ENCODE data around the gene KAT2A. TPM values are rescaled to one million over a fixed set of nuclear protein-coding genes. Genes with fewer than 3 reads are reported as not detected.

Gene KAT2A
- total and polyA plus RNA-seq, 10 donors, result 37.8 to 168 (median 49.5) TPM

- intact Hi-C loops (cut with DNase I; ENCODE audit: low total_unique reads), result no loop called here
- peak overlapping the region in 4 of 8 donors; percentile 34 to 85 (median 72) for H3K27ac ChIP-seq
- peak overlapping the region in 1 of 8 donors; percentile 13 for H3K4me3 ChIP-seq
- no peaks in the 10 kb centered on the region for H3K9me3 ChIP-seq
- peak in 1 of 3 donors; percentile 48 for TF ChIP-seq POLR2AphosphoS5 (IDR thresholded peaks at IDR 0.05)
- TF ChIP-seq POLR2A (IDR thresholded peaks at IDR 0.05), result no peak
- no peaks in the 10 kb centered on the region for H3K27me3 ChIP-seq (replicated peaks in 1 of 7)
- no peak for DNase-seq
- peaks cover 30 to 100% (median 86%) of the 10 kb centered on the region in 6 donors for H3K4me1 ChIP-seq
- H3K36me3 ChIP-seq, result peaks cover 0 to 75% (median 22%) of the 10 kb centered on the region in 6 donors
- WGBS, 5 donors, result 79 to 84% (median 81%) methylated on average over 4 to 7 of the region's 7 CpGs
These were observed 17.8 kb upstream of the KAT2A start for GRCh38 chr17:42138749-42139492.

- no peak for DNase-seq
- Histone ChIP-seq H3K4me3 (peak overlapping the region in 2 of 8 donors; percentile 19 to 60), H3K27ac (peak overlapping the region; percentile 64 to 90 (median 82)), H3K36me3 (peaks cover 0 to 53% (median 13%) of the 10 kb centered on the region in 6 donors), H3K27me3 (replicated peaks in 1 of 7) (no peaks in the 10 kb centered on the region), H3K4me1 (peaks cover 53 to 100% (median 93%) of the 10 kb centered on the region in 6 donors), H3K9me3 (no peaks in the 10 kb centered on the region)
- intact Hi-C loops (cut with DNase I; ENCODE audit: low total_unique reads), result no loop called here
- 39 to 80% (median 62%) methylated on average over 3 of the region's 3 CpGs for WGBS, 5 donors
- TF ChIP-seq CTCF (IDR thresholded peaks at IDR 0.05 in 8 of 11, conservative IDR thresholded peaks at IDR 0.05 in 3 of 11) (no peak), POLR2AphosphoS5 (IDR thresholded peaks at IDR 0.05) (no peak), POLR2A (IDR thresholded peaks at IDR 0.05) (no peak)
These were observed 15.5 kb upstream of the KAT2A start for GRCh38 chr17:42136654-42137051.

DNA sequence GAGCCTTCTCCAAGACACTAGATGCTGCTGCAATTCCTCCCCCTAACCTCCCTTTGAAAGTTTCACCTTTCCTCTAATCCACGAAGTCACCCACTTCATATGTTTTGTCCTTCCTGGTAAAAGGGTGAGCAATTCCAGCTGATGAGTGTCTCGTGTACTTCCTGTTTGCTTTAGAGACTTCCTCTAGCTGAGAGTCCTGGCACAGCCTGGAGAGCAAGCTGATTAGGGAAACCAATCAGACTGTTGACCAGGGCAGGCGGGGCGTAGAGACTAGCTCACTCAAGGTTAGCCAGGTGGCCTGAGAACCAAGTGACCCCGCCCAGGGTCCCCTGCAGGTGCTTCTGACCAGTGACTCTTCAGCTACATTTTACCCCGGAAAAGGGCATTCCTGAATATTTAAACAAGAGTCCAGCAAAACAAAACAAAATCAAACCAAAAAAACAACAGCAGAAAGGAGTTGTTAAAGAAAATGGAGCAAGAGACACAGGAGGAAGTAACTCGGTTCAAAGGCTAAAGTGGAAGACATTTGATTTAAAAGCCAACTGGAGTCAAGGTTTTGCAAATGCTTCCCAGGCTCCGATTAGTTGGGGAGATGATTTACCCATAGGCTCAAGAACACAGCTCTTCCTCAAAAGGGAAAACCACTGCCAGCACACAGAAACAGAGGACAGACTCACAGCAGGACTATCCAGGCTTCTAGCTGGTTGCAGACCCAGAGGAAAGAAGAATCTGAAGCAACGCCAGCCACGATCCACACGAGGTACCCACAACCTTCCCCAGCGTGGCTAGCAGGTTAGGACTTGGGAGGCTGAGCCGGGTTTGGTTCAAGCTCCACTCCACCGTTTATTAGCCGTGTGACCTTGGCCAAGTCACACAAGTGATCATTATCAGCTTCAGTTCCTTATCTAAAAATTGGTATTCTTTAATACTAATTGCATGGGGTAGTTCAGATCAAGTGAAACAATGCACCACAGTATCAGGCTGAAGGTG, 14.8 kb upstream of the KAT2A start:
- intact Hi-C loops (cut with DNase I; ENCODE audit: low total_unique reads), result no loop called here
- peak; percentile 86 for DNase-seq
- 36 to 57% (median 40%) methylated on average over 15 of the region's 15 CpGs for WGBS, 5 donors
- Histone ChIP-seq H3K27me3 (replicated peaks in 1 of 7) (no peaks in the 10 kb centered on the region), H3K4me3 (peak overlapping the region in 2 of 8 donors; percentile 19 to 60), H3K27ac (peak overlapping the region; percentile 64 to 90 (median 82)), H3K4me1 (peaks cover 53 to 100% (median 93%) of the 10 kb centered on the region in 6 donors), H3K36me3 (peaks cover 0 to 51% (median 7%) of the 10 kb centered on the region in 6 donors), H3K9me3 (no peaks in the 10 kb centered on the region)
- TF ChIP-seq POLR2A (IDR thresholded peaks at IDR 0.05) (no peak), POLR2AphosphoS5 (IDR thresholded peaks at IDR 0.05) (peak; percentile 19 to 88 (median 72))

DNA sequence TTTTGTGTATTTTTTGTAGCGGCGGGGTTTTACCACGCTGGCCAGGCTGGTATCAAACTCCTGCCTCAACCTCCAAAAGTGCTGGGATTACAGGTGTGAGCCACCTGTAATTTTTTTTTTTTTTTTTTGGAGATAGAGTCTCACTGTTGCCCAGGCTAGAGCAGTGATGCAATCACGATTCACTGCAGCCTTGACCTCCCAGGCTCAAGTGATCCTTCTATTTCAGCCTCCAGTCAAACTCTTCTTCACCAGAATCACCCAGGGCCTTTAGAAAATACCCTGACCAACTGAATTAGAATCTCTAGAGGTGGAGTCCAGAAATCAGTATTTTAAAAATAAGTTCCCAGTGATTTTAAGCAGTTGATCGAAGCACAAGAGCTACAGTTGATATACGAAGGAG, 14.0 kb upstream of the KAT2A start:
- Histone ChIP-seq H3K4me1 (peaks cover 58 to 100% (median 97%) of the 10 kb centered on the region in 6 donors), H3K36me3 (peaks cover 0 to 51% (median 6%) of the 10 kb centered on the region in 6 donors), H3K9me3 (no peaks in the 10 kb centered on the region), H3K27me3 (replicated peaks in 1 of 7) (no peaks in the 10 kb centered on the region), H3K27ac (peak overlapping the region; percentile 64 to 90 (median 82)), H3K4me3 (peak overlapping the region in 1 of 8 donors; percentile 60)
- DNase-seq, result no peak
- no peak for TF ChIP-seq POLR2AphosphoS5 (IDR thresholded peaks at IDR 0.05)
- TF ChIP-seq CTCF (IDR thresholded peaks at IDR 0.05 in 8 of 11, conservative IDR thresholded peaks at IDR 0.05 in 3 of 11), result no peak
- no peak for TF ChIP-seq POLR2A (IDR thresholded peaks at IDR 0.05)
- 74 to 90% (median 80%) methylated on average over 6 of the region's 6 CpGs for WGBS, 5 donors
- intact Hi-C loops (cut with DNase I; ENCODE audit: low total_unique reads), result no loop called here

Measured in spleen (tissue), 11 donors.